ENCODE measurements around the gene RELL1. TPM values are rescaled to one million over a fixed set of nuclear protein-coding genes. Genes with fewer than 3 reads are reported as not detected.
A peak's percentile ranks its signal among the peaks of the same experiment; 100 is the strongest.

The RELL1 gene
- polyA plus RNA-seq, 4 donors = 0.89 to 23.1 (median 4.2) TPM

GRCh38 chr4:37602454-37603069, 83.6 kb downstream of the RELL1 start:
- no peak overlapping the region for H3K4me3 ChIP-seq (ENCODE audit: low read depth in 1 of 3, low read length in 3 of 3)
- 64 to 72% (median 68%) methylated on average over 18 of the region's 18 CpGs for WGBS, 3 donors
- H3K4me1 ChIP-seq (ENCODE audit: control insufficient read depth in 3 of 3, insufficient read depth in 2 of 3, low read depth in 1 of 3, low read length in 2 of 3) = peaks cover 0 to 41% (median 5%) of the 10 kb centered on the region in 3 donors
- DNase-seq (peak in 1 of 2 donors; percentile 16), FAIRE-seq (no peak)
- H3K27me3 ChIP-seq (ENCODE audit: control insufficient read depth in 3 of 3, insufficient read depth in 3 of 3, low read length in 3 of 3) = no peaks in the 10 kb centered on the region
- peak overlapping the region in 1 of 3 donors; percentile 51 for H3K27ac ChIP-seq (ENCODE audit: low read depth in 1 of 3, low read length in 2 of 3)
- no peaks in the 10 kb centered on the region for H3K36me3 ChIP-seq (ENCODE audit: control insufficient read depth in 3 of 3, insufficient read depth in 2 of 3, low read depth in 1 of 3, low read length in 3 of 3)
- H3K9me3 ChIP-seq (ENCODE audit: control insufficient read depth in 2 of 2, insufficient read depth in 1 of 2, low read depth in 1 of 2, low read length in 1 of 2) = no peaks in the 10 kb centered on the region

GRCh38 chr4:37601531-37601930, 84.6 kb downstream of the RELL1 start:
- no peak overlapping the region for H3K4me3 ChIP-seq (ENCODE audit: low read depth in 1 of 3, low read length in 3 of 3)
- WGBS, 3 donors = 14 to 39% (median 26%) methylated on average over 5 of the region's 5 CpGs
- DNase-seq (peak; percentile 68 to 72), FAIRE-seq (no peak)
- H3K9me3 ChIP-seq (ENCODE audit: control insufficient read depth in 2 of 2, insufficient read depth in 1 of 2, low read depth in 1 of 2, low read length in 1 of 2) = no peaks in the 10 kb centered on the region
- H3K27ac ChIP-seq (ENCODE audit: low read depth in 1 of 3, low read length in 2 of 3) = peak overlapping the region; percentile 3 to 51 (median 32)
- no peaks in the 10 kb centered on the region for H3K27me3 ChIP-seq (ENCODE audit: control insufficient read depth in 3 of 3, insufficient read depth in 3 of 3, low read length in 3 of 3)
- H3K4me1 ChIP-seq (ENCODE audit: control insufficient read depth in 3 of 3, insufficient read depth in 2 of 3, low read depth in 1 of 3, low read length in 2 of 3) = peaks cover 0 to 49% (median 5%) of the 10 kb centered on the region in 3 donors
- no peaks in the 10 kb centered on the region for H3K36me3 ChIP-seq (ENCODE audit: control insufficient read depth in 3 of 3, insufficient read depth in 2 of 3, low read depth in 1 of 3, low read length in 3 of 3)

- Histone ChIP-seq H3K27ac (ENCODE audit: low read depth in 1 of 3, low read length in 2 of 3) (peak overlapping the region in 1 of 3 donors; percentile 37), H3K27me3 (ENCODE audit: control insufficient read depth in 3 of 3, insufficient read depth in 3 of 3, low read length in 3 of 3) (no peaks in the 10 kb centered on the region), H3K4me3 (ENCODE audit: low read depth in 1 of 3, low read length in 3 of 3) (no peak overlapping the region), H3K4me1 (ENCODE audit: control insufficient read depth in 3 of 3, insufficient read depth in 2 of 3, low read depth in 1 of 3, low read length in 2 of 3) (peaks cover 0 to 52% (median 5%) of the 10 kb centered on the region in 3 donors), H3K36me3 (ENCODE audit: control insufficient read depth in 3 of 3, insufficient read depth in 2 of 3, low read depth in 1 of 3, low read length in 3 of 3) (no peaks in the 10 kb centered on the region), H3K9me3 (ENCODE audit: control insufficient read depth in 2 of 2, insufficient read depth in 1 of 2, low read depth in 1 of 2, low read length in 1 of 2) (no peaks in the 10 kb centered on the region)
- DNase-seq (peak; percentile 61 to 65), FAIRE-seq (no peak)
- WGBS, 3 donors = 73 to 84% (median 77%) methylated on average over 9 of the region's 9 CpGs
Measured at GRCh38 chr4:37599092-37599790, 86.9 kb downstream of the RELL1 start.

- peaks cover 0 to 38% (median 5%) of the 10 kb centered on the region in 3 donors for H3K4me1 ChIP-seq (ENCODE audit: control insufficient read depth in 3 of 3, insufficient read depth in 2 of 3, low read depth in 1 of 3, low read length in 2 of 3)
- WGBS, 3 donors = 90 to 97% (median 93%) methylated on average over 4 of the region's 4 CpGs
- H3K27me3 ChIP-seq (ENCODE audit: control insufficient read depth in 3 of 3, insufficient read depth in 3 of 3, low read length in 3 of 3) = no peaks in the 10 kb centered on the region
- peak overlapping the region in 1 of 3 donors; percentile 51 for H3K27ac ChIP-seq (ENCODE audit: low read depth in 1 of 3, low read length in 2 of 3)
- no peak for FAIRE-seq
- H3K36me3 ChIP-seq (ENCODE audit: control insufficient read depth in 3 of 3, insufficient read depth in 2 of 3, low read depth in 1 of 3, low read length in 3 of 3) = no peaks in the 10 kb centered on the region
- DNase-seq = peak in 1 of 2 donors; percentile 52
- no peak overlapping the region for H3K4me3 ChIP-seq (ENCODE audit: low read depth in 1 of 3, low read length in 3 of 3)
- H3K9me3 ChIP-seq (ENCODE audit: control insufficient read depth in 2 of 2, insufficient read depth in 1 of 2, low read depth in 1 of 2, low read length in 1 of 2) = no peaks in the 10 kb centered on the region
Measured at GRCh38 chr4:37597034-37597433, 89.1 kb downstream of the RELL1 start.

GRCh38 chr4:37595875-37596680, 90.1 kb downstream of the RELL1 start:
- peak; percentile 63 to 76 for DNase-seq
- WGBS, 3 donors = 31 to 57% (median 46%) methylated on average over 12 of the region's 12 CpGs
- H3K4me1 ChIP-seq (ENCODE audit: control insufficient read depth in 3 of 3, insufficient read depth in 2 of 3, low read depth in 1 of 3, low read length in 2 of 3) = peaks cover 0 to 29% (median 3%) of the 10 kb centered on the region in 3 donors
- no peaks in the 10 kb centered on the region for H3K9me3 ChIP-seq (ENCODE audit: control insufficient read depth in 2 of 2, insufficient read depth in 1 of 2, low read depth in 1 of 2, low read length in 1 of 2)
- H3K36me3 ChIP-seq (ENCODE audit: control insufficient read depth in 3 of 3, insufficient read depth in 2 of 3, low read depth in 1 of 3, low read length in 3 of 3) = no peaks in the 10 kb centered on the region
- no peaks in the 10 kb centered on the region for H3K27me3 ChIP-seq (ENCODE audit: control insufficient read depth in 3 of 3, insufficient read depth in 3 of 3, low read length in 3 of 3)
- peak overlapping the region in 1 of 3 donors; percentile 56 for H3K27ac ChIP-seq (ENCODE audit: low read depth in 1 of 3, low read length in 2 of 3)
- no peak overlapping the region for H3K4me3 ChIP-seq (ENCODE audit: low read depth in 1 of 3, low read length in 3 of 3)
- FAIRE-seq = no peak

GRCh38 chr4:37594099-37594498, 92.1 kb downstream of the RELL1 start:
- Histone ChIP-seq H3K27ac (ENCODE audit: low read depth in 1 of 3, low read length in 2 of 3) (no peak overlapping the region), H3K9me3 (ENCODE audit: control insufficient read depth in 2 of 2, insufficient read depth in 1 of 2, low read depth in 1 of 2, low read length in 1 of 2) (no peaks in the 10 kb centered on the region), H3K4me3 (ENCODE audit: low read depth in 1 of 3, low read length in 3 of 3) (no peak overlapping the region), H3K4me1 (ENCODE audit: control insufficient read depth in 3 of 3, insufficient read depth in 2 of 3, low read depth in 1 of 3, low read length in 2 of 3) (peaks cover 0 to 22% (median under 1%) of the 10 kb centered on the region in 3 donors), H3K27me3 (ENCODE audit: control insufficient read depth in 3 of 3, insufficient read depth in 3 of 3, low read length in 3 of 3) (no peaks in the 10 kb centered on the region), H3K36me3 (ENCODE audit: control insufficient read depth in 3 of 3, insufficient read depth in 2 of 3, low read depth in 1 of 3, low read length in 3 of 3) (peaks cover 0 to 15% (median 0%) of the 10 kb centered on the region in 3 donors)
- 49 to 67% (median 67%) methylated on average over 2 of the region's 2 CpGs for WGBS, 3 donors
- DNase-seq (peak in 1 of 2 donors; percentile 26), FAIRE-seq (no peak)

GRCh38 chr4:37591349-37591748, 94.8 kb downstream of the RELL1 start:
- no peak overlapping the region for H3K4me3 ChIP-seq (ENCODE audit: low read depth in 1 of 3, low read length in 3 of 3)
- H3K27me3 ChIP-seq (ENCODE audit: control insufficient read depth in 3 of 3, insufficient read depth in 3 of 3, low read length in 3 of 3) = no peaks in the 10 kb centered on the region
- H3K4me1 ChIP-seq (ENCODE audit: control insufficient read depth in 3 of 3, insufficient read depth in 2 of 3, low read depth in 1 of 3, low read length in 2 of 3) = peaks cover 0 to 7% (median 0%) of the 10 kb centered on the region in 3 donors
- DNase-seq (no peak), FAIRE-seq (no peak)
- H3K27ac ChIP-seq (ENCODE audit: low read depth in 1 of 3, low read length in 2 of 3) = no peak overlapping the region
- 0 to 55% (median 44%) methylated on average over 1 of the region's 1 CpG for WGBS, 3 donors
- peaks cover 0 to 23% (median 0%) of the 10 kb centered on the region in 3 donors for H3K36me3 ChIP-seq (ENCODE audit: control insufficient read depth in 3 of 3, insufficient read depth in 2 of 3, low read depth in 1 of 3, low read length in 3 of 3)
- no peaks in the 10 kb centered on the region for H3K9me3 ChIP-seq (ENCODE audit: control insufficient read depth in 2 of 2, insufficient read depth in 1 of 2, low read depth in 1 of 2, low read length in 1 of 2)

- WGBS, 3 donors = 86 to 94% (median 89%) methylated on average over 6 of the region's 6 CpGs
- Histone ChIP-seq H3K27me3 (ENCODE audit: control insufficient read depth in 3 of 3, insufficient read depth in 3 of 3, low read length in 3 of 3) (no peaks in the 10 kb centered on the region), H3K36me3 (ENCODE audit: control insufficient read depth in 3 of 3, insufficient read depth in 2 of 3, low read depth in 1 of 3, low read length in 3 of 3) (peaks cover 0 to 28% (median 0%) of the 10 kb centered on the region in 3 donors), H3K27ac (ENCODE audit: low read depth in 1 of 3, low read length in 2 of 3) (no peak overlapping the region), H3K4me3 (ENCODE audit: low read depth in 1 of 3, low read length in 3 of 3) (no peak overlapping the region), H3K9me3 (ENCODE audit: control insufficient read depth in 2 of 2, insufficient read depth in 1 of 2, low read depth in 1 of 2, low read length in 1 of 2) (no peaks in the 10 kb centered on the region), H3K4me1 (ENCODE audit: control insufficient read depth in 3 of 3, insufficient read depth in 2 of 3, low read depth in 1 of 3, low read length in 2 of 3) (peaks cover 0 to 4% (median 0%) of the 10 kb centered on the region in 3 donors)
- DNase-seq (no peak), FAIRE-seq (no peak)
Measured at GRCh38 chr4:37590016-37590415, 96.2 kb downstream of the RELL1 start.

All from small intestine (tissue), 7 donors.